GM23338 (cell line): ENCODE results near the gene EPHB2. TPM values are rescaled to one million over a fixed set of nuclear protein-coding genes. Genes with fewer than 3 reads are reported as not detected.

ENCODE experiments used
- ATAC-seq: fragments of 200-7000 bp; cut with Tn5 transposase; 3 replicates; pipeline ENCODE4 v1.9.1; 2020
- DNase-seq: peaks from one replicate; pipeline ENCODE4 v3.0.0-alpha.2; 2015; ENCODE audit warnings: low spot score
- H2AFZ ChIP-seq: fragments of 200-600 bp; sonication (generic); 2 replicates; pipeline ENCODE4 v1.8.0; 2016; ENCODE audit warnings: antibody characterized with exemption, mild to moderate bottlenecking, moderate library complexity
- H3F3A ChIP-seq: fragments of 200-600 bp; sonication (generic); replicated peaks from 2 replicates; pipeline ENCODE4 v1.8.0; 2017; ENCODE audit warnings: antibody characterized with exemption, mixed run types, low read depth
- H3K27ac ChIP-seq: fragments of 200-600 bp; sonication (generic); 2 replicates; pipeline ENCODE4 v1.6.1; 2016; ENCODE audit warnings: low read depth
- H3K27me3 ChIP-seq: fragments of 200-600 bp; sonication (generic); 2 replicates; pipeline ENCODE4 v1.8.0; 2016; ENCODE audit warnings: mild to moderate bottlenecking, mixed run types, moderate library complexity; ENCODE audit not compliant: insufficient read depth
- H3K36me3 ChIP-seq: fragments of 200-600 bp; sonication (generic); 2 replicates; pipeline ENCODE4 v1.8.0; 2016; ENCODE audit warnings: mild to moderate bottlenecking; ENCODE audit not compliant: insufficient read depth
- H3K4me1 ChIP-seq: fragments of 200-600 bp; sonication (generic); 2 replicates; pipeline ENCODE4 v1.8.0; 2016; ENCODE audit warnings: mild to moderate bottlenecking, moderate library complexity; ENCODE audit not compliant: insufficient read depth
- H3K4me2 ChIP-seq: fragments of 200-600 bp; sonication (generic); 2 replicates; pipeline ENCODE4 v1.7.1; 2017; ENCODE audit warnings: mixed run types
- H3K4me3 ChIP-seq: fragments of 200-600 bp; sonication (generic); 2 replicates; pipeline ENCODE4 v1.6.1; 2016; ENCODE audit warnings: mixed run types
- H3K79me2 ChIP-seq: fragments of 200-600 bp; sonication (generic); replicated peaks from 2 replicates; pipeline ENCODE4 v1.8.0; 2017; ENCODE audit warnings: mild to moderate bottlenecking; ENCODE audit not compliant: insufficient read depth
- H3K9me2 ChIP-seq: fragments of 200-600 bp; sonication (generic); 2 replicates; pipeline ENCODE4 v1.8.0; 2017; ENCODE audit not compliant: insufficient read depth
- H4K20me1 ChIP-seq: fragments of 200-600 bp; sonication (generic); replicated peaks from 2 replicates; pipeline ENCODE4 v1.8.0; 2017; ENCODE audit warnings: mild to moderate bottlenecking; ENCODE audit not compliant: insufficient read depth
- H3K27ac Mint-ChIP-seq: 2 replicates; pipeline ENCODE4 v1.8.0; 2020; ENCODE audit warnings: inconsistent platforms, mild to moderate bottlenecking, moderate library complexity, mixed read lengths
- H3K27me3 Mint-ChIP-seq: 3 replicates; pipeline ENCODE4 v1.8.0; 2022; ENCODE audit warnings: low read depth, mild to moderate bottlenecking, moderate library complexity, mixed read lengths, inconsistent platforms; ENCODE audit not compliant: insufficient read depth, poor library complexity
- H3K36me3 Mint-ChIP-seq: 3 replicates; pipeline ENCODE4 v1.8.0; 2021; ENCODE audit warnings: low read depth, mild to moderate bottlenecking, inconsistent platforms, moderate library complexity, mixed read lengths
- H3K4me1 Mint-ChIP-seq: 3 replicates; pipeline ENCODE4 v1.8.0; 2020; ENCODE audit warnings: mild to moderate bottlenecking, inconsistent platforms, mixed read lengths
- H3K4me3 Mint-ChIP-seq: 3 replicates; pipeline ENCODE4 v1.8.0; 2021; ENCODE audit warnings: moderate library complexity, mild to moderate bottlenecking, inconsistent platforms, mixed read lengths
- H3K9me3 Mint-ChIP-seq: 3 replicates; pipeline ENCODE4 v1.8.0; 2020; ENCODE audit warnings: moderate library complexity, mild to moderate bottlenecking, inconsistent platforms, mixed read lengths
- CREB1 ChIP-seq: fragments of 250-450 bp; sonication (Bioruptor Pico); IDR thresholded peaks from 2 replicates; pipeline ENCODE4 v1.5.0; 2020; ENCODE audit warnings: low read depth, mild to moderate bottlenecking, moderate library complexity
- EZH2 ChIP-seq: fragments of 200-600 bp; sonication (generic); IDR thresholded peaks from one replicate; pipeline ENCODE4 v1.8.0; 2017; ENCODE audit warnings: antibody characterized with exemption, mild to moderate bottlenecking, low read depth; ENCODE audit not compliant: unreplicated experiment
- EZH2phosphoT487 ChIP-seq: fragments of 200-600 bp; sonication (generic); IDR thresholded peaks from one replicate; pipeline ENCODE4 v1.8.1; 2018; ENCODE audit warnings: antibody characterized with exemption; ENCODE audit not compliant: unreplicated experiment
- JUNB ChIP-seq: IDR thresholded peaks from one replicate; pipeline ENCODE4 v1.6.1; 2016; ENCODE audit warnings: antibody characterized with exemption; ENCODE audit not compliant: unreplicated experiment
- NANOG ChIP-seq: IDR thresholded peaks from 2 replicates; pipeline ENCODE4 v1.6.1; 2016; ENCODE audit warnings: antibody characterized with exemption, borderline replicate concordance
- POLR2AphosphoS5 ChIP-seq: IDR thresholded peaks from 2 replicates; pipeline ENCODE4 v1.6.1; 2016; ENCODE audit warnings: antibody characterized with exemption, low read depth
- STAT1 ChIP-seq: IDR thresholded peaks from one replicate; pipeline ENCODE4 v1.6.1; 2016; ENCODE audit warnings: antibody characterized with exemption; ENCODE audit not compliant: unreplicated experiment
- ZNF114 ChIP-seq: fragments of 250-450 bp; sonication (Bioruptor Pico); IDR thresholded peaks from 2 replicates; pipeline ENCODE4 v1.5.0; 2020; ENCODE audit warnings: mild to moderate bottlenecking, moderate library complexity
- ZNF331 ChIP-seq: fragments of 250-450 bp; sonication (Bioruptor Pico); IDR thresholded peaks from 2 replicates; pipeline ENCODE4 v1.5.0; 2020; ENCODE audit warnings: low read depth, mild to moderate bottlenecking, moderate library complexity
- polyA plus RNA-seq: library from polyadenylated mRNA; unstranded; fragments of >200 nt; fragmentation: Nextera tagmentation; extraction: Ambion mirVana; gene quantifications from 2 replicates; pipeline ENCODE4 v1.2.1, GENCODE V29; 2016
- total RNA-seq: library from RNA; depleted of rRNA; stranded (reverse); fragments of >200 nt; shearing (Covaris generic); gene quantifications from 2 replicates; pipeline ENCODE4 v1.2.3, GENCODE V29; 2014
- TF ChIP-seq, protein P1 (sequence below), 2 experiments: fragments of 200-600 bp in 1 of 2; sonication (generic) in 1 of 2; conservative IDR thresholded peaks; 2 replicates each; pipeline versions ENCODE4 v1.5.1 to v1.6.1; 2016 to 2017; ENCODE audit warnings: antibody characterized with exemption in 2 of 2, low read depth in 2 of 2, mild to moderate bottlenecking in 2 of 2, moderate library complexity in 1 of 2
- TF ChIP-seq, protein P2 (sequence below): fragments of 250-450 bp; sonication (Bioruptor Pico); IDR thresholded peaks from 2 replicates; pipeline ENCODE4 v1.5.0; 2020; ENCODE audit warnings: mild to moderate bottlenecking, moderate library complexity
- TF ChIP-seq, protein P3 (sequence below): IDR thresholded peaks from 2 replicates; pipeline ENCODE4 v1.6.1; 2016; ENCODE audit warnings: antibody characterized with exemption
- TF ChIP-seq, protein P4 (sequence below): IDR thresholded peaks from one replicate; pipeline ENCODE4 v1.6.1; 2018; ENCODE audit warnings: antibody characterized with exemption; ENCODE audit not compliant: unreplicated experiment

Gene EPHB2
- total and polyA plus RNA-seq, 2 experiments from 2014 or later, result 4.1 to 20.1 TPM

DNA sequence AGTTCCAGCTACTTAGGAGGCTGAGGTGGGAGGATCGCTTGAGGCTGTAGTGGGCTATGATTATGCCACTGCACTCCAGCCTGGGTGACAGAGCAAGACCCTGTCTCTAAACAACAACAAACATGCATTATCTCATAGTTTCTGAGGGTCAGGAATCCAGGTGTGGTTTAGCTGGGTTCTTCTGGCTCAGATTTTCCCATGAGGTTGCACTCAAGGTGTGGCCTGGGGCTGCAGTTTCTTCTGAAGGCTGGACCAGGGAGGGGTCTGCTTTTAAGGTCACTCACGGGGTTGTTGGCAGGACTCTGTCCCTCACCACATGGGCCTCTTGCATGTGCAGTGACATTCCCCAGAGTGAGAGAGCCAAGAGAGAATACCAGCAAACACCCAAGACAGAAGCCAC is 77.0 kb downstream of the EPHB2 start:
- no peaks in the 10 kb centered on the region for H3K36me3 Mint-ChIP-seq
- H3K4me2 ChIP-seq, result no peak overlapping the region
- DNase-seq, result no peak
- TF ChIP-seq, protein P1, sequence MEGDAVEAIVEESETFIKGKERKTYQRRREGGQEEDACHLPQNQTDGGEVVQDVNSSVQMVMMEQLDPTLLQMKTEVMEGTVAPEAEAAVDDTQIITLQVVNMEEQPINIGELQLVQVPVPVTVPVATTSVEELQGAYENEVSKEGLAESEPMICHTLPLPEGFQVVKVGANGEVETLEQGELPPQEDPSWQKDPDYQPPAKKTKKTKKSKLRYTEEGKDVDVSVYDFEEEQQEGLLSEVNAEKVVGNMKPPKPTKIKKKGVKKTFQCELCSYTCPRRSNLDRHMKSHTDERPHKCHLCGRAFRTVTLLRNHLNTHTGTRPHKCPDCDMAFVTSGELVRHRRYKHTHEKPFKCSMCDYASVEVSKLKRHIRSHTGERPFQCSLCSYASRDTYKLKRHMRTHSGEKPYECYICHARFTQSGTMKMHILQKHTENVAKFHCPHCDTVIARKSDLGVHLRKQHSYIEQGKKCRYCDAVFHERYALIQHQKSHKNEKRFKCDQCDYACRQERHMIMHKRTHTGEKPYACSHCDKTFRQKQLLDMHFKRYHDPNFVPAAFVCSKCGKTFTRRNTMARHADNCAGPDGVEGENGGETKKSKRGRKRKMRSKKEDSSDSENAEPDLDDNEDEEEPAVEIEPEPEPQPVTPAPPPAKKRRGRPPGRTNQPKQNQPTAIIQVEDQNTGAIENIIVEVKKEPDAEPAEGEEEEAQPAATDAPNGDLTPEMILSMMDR (conservative IDR thresholded peaks at IDR 0.05; ENCODE audit: low read depth in 2 of 2), result no peak
- TF ChIP-seq, protein P2, sequence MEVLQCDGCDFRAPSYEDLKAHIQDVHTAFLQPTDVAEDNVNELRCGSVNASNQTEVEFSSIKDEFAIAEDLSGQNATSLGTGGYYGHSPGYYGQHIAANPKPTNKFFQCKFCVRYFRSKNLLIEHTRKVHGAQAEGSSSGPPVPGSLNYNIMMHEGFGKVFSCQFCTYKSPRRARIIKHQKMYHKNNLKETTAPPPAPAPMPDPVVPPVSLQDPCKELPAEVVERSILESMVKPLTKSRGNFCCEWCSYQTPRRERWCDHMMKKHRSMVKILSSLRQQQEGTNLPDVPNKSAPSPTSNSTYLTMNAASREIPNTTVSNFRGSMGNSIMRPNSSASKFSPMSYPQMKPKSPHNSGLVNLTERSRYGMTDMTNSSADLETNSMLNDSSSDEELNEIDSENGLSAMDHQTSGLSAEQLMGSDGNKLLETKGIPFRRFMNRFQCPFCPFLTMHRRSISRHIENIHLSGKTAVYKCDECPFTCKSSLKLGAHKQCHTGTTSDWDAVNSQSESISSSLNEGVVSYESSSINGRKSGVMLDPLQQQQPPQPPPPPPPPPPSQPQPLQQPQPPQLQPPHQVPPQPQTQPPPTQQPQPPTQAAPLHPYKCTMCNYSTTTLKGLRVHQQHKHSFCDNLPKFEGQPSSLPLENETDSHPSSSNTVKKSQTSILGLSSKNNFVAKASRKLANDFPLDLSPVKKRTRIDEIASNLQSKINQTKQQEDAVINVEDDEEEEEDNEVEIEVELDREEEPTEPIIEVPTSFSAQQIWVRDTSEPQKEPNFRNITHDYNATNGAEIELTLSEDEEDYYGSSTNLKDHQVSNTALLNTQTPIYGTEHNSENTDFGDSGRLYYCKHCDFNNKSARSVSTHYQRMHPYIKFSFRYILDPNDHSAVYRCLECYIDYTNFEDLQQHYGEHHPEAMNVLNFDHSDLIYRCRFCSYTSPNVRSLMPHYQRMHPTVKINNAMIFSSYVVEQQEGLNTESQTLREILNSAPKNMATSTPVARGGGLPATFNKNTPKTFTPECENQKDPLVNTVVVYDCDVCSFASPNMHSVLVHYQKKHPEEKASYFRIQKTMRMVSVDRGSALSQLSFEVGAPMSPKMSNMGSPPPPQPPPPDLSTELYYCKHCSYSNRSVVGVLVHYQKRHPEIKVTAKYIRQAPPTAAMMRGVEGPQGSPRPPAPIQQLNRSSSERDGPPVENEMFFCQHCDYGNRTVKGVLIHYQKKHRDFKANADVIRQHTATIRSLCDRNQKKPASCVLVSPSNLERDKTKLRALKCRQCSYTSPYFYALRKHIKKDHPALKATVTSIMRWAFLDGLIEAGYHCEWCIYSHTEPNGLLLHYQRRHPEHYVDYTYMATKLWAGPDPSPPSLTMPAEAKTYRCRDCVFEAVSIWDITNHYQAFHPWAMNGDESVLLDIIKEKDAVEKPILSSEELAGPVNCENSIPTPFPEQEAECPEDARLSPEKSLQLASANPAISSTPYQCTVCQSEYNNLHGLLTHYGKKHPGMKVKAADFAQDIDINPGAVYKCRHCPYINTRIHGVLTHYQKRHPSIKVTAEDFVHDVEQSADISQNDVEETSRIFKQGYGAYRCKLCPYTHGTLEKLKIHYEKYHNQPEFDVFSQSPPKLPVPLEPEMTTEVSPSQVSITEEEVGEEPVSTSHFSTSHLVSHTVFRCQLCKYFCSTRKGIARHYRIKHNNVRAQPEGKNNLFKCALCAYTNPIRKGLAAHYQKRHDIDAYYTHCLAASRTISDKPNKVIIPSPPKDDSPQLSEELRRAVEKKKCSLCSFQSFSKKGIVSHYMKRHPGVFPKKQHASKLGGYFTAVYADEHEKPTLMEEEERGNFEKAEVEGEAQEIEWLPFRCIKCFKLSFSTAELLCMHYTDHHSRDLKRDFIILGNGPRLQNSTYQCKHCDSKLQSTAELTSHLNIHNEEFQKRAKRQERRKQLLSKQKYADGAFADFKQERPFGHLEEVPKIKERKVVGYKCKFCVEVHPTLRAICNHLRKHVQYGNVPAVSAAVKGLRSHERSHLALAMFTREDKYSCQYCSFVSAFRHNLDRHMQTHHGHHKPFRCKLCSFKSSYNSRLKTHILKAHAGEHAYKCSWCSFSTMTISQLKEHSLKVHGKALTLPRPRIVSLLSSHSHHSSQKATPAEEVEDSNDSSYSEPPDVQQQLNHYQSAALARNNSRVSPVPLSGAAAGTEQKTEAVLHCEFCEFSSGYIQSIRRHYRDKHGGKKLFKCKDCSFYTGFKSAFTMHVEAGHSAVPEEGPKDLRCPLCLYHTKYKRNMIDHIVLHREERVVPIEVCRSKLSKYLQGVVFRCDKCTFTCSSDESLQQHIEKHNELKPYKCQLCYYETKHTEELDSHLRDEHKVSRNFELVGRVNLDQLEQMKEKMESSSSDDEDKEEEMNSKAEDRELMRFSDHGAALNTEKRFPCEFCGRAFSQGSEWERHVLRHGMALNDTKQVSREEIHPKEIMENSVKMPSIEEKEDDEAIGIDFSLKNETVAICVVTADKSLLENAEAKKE (CRISPR knock-in tag), result no peak
- no peak for TF ChIP-seq STAT1
- TF ChIP-seq EZH2phosphoT487, result no peak
- TF ChIP-seq JUNB, result no peak
- no peak for TF ChIP-seq POLR2AphosphoS5
- no peak for TF ChIP-seq NANOG
- TF ChIP-seq, protein P3, sequence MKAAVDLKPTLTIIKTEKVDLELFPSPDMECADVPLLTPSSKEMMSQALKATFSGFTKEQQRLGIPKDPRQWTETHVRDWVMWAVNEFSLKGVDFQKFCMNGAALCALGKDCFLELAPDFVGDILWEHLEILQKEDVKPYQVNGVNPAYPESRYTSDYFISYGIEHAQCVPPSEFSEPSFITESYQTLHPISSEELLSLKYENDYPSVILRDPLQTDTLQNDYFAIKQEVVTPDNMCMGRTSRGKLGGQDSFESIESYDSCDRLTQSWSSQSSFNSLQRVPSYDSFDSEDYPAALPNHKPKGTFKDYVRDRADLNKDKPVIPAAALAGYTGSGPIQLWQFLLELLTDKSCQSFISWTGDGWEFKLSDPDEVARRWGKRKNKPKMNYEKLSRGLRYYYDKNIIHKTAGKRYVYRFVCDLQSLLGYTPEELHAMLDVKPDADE, result no peak
- TF ChIP-seq ZNF114, result no peak
- TF ChIP-seq, protein P4, sequence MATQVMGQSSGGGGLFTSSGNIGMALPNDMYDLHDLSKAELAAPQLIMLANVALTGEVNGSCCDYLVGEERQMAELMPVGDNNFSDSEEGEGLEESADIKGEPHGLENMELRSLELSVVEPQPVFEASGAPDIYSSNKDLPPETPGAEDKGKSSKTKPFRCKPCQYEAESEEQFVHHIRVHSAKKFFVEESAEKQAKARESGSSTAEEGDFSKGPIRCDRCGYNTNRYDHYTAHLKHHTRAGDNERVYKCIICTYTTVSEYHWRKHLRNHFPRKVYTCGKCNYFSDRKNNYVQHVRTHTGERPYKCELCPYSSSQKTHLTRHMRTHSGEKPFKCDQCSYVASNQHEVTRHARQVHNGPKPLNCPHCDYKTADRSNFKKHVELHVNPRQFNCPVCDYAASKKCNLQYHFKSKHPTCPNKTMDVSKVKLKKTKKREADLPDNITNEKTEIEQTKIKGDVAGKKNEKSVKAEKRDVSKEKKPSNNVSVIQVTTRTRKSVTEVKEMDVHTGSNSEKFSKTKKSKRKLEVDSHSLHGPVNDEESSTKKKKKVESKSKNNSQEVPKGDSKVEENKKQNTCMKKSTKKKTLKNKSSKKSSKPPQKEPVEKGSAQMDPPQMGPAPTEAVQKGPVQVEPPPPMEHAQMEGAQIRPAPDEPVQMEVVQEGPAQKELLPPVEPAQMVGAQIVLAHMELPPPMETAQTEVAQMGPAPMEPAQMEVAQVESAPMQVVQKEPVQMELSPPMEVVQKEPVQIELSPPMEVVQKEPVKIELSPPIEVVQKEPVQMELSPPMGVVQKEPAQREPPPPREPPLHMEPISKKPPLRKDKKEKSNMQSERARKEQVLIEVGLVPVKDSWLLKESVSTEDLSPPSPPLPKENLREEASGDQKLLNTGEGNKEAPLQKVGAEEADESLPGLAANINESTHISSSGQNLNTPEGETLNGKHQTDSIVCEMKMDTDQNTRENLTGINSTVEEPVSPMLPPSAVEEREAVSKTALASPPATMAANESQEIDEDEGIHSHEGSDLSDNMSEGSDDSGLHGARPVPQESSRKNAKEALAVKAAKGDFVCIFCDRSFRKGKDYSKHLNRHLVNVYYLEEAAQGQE, result no peak
- no peak for TF ChIP-seq ZNF331
- TF ChIP-seq EZH2, result no peak
- TF ChIP-seq CREB1 (CRISPR knock-in tag), result no peak
- H3K9me3 Mint-ChIP-seq, result no peaks in the 10 kb centered on the region
- no peak overlapping the region for H3K27ac Mint-ChIP-seq
- no peak overlapping the region for H2AFZ ChIP-seq
- H3K27ac ChIP-seq, result no peak overlapping the region
- no peaks in the 10 kb centered on the region for H3K36me3 ChIP-seq
- H3K79me2 ChIP-seq, result no peaks in the 10 kb centered on the region
- H4K20me1 ChIP-seq, result no peaks in the 10 kb centered on the region
- no peaks in the 10 kb centered on the region for H3F3A ChIP-seq
- H3K9me2 ChIP-seq, result no peaks in the 10 kb centered on the region
- H3K27me3 ChIP-seq, result no peaks in the 10 kb centered on the region
- H3K4me1 ChIP-seq, result peaks cover 3% of the 10 kb centered on the region
- no peak overlapping the region for H3K4me3 ChIP-seq
- peaks cover 3% of the 10 kb centered on the region for H3K27me3 Mint-ChIP-seq
- H3K4me1 Mint-ChIP-seq, result peaks cover 32% of the 10 kb centered on the region
- ATAC-seq, result no peak
- H3K4me3 Mint-ChIP-seq, result no peak overlapping the region
